Activated CD4-positive, alpha-beta T cell treated with anti-CD3 and anti-CD28 coated beads, Interleukin-2, Interleukin-6, amounts not matched to agents 100 ng/mL and 50 ng/mL, durations not matched to agents 16 hours and 8 hours (primary cell): ENCODE measurements around the gene MT1M.
"Not testable (repeated sequence)": the region's sequence is repeated elsewhere in the genome, so short reads cannot be mapped to it uniquely, and the experiment has no call there.

Source experiments
- DNase-seq: peaks from one replicate; pipeline ENCODE4 v3.0.0-alpha.2; 2020

The MT1M gene

DNA sequence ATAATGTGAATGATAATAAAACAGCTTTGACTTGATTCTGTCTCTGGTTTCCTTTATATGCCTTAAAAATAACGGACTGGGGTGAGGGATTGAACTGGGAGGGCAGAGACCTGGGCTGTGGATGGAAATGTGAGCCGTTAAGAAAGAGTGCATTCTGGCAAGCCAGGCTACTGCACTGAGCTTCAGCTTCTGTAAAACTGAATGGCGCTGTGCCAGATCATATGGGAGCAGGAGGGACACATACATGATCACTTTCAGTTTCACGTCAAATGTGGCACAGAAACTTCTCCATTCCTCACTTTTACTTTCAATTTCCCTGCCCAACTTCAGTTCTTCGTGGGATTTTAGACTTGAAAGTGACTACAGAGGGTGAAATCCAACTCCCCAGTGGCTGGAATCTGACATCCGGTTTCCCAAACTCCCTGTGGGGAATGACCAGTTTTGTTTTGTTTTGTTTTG is 23.0 kb upstream of the MT1M start:
- DNase-seq = peak; percentile 87

DNA sequence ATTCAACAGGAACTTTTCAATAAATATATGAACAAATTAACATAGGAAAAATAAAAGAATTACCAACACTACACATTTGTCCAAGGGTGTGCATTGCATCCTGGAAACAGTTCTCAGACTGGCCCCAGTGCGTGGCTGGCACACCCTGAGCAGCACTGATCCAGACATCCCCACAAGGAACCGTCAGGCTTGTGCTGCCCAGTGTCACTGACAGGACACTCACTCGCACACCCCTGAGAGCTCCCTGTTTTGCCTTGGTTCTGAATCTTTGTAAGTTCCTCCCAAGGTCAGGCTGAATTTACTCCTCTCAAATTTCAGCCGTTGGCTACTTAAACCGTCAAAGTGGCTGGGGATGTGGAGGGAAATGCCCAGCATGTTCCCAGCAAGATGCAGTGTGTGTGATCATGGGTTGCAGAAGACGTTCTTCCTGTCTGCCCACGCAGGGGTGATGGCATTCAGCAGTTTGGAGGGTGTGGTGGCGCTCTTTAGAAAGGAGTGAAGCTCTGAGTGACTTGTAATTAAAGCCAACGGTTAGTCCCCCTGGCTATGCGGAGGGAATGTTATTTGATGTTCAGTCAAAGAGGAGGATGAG is 22.3 kb upstream of the MT1M start:
- peak; percentile 80 for DNase-seq

DNA sequence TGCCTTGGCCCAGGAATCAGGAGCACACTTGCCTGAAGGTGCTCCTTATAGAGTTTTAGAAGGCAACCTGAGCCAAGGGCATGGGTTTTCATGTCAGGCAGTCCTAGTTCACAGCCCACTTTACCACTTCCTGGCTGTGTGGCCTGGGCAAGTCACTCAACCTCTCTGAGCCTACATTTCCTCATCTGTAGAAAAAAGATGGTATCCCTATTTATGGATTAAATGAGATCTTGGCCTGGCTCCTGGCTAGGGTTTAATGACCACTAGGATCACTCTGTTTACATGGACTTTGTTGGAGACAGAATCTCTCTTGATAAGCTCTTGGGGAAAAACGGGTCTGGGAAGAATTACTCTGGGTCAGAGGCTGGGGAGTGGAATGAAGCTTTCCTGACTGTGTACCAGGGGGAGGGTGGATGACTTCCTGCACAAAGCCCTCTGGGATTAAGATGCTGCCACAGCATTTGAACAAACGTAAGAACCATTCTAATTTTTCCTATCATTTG is 21.8 kb upstream of the MT1M start:
- peak; percentile 63 for DNase-seq

DNA sequence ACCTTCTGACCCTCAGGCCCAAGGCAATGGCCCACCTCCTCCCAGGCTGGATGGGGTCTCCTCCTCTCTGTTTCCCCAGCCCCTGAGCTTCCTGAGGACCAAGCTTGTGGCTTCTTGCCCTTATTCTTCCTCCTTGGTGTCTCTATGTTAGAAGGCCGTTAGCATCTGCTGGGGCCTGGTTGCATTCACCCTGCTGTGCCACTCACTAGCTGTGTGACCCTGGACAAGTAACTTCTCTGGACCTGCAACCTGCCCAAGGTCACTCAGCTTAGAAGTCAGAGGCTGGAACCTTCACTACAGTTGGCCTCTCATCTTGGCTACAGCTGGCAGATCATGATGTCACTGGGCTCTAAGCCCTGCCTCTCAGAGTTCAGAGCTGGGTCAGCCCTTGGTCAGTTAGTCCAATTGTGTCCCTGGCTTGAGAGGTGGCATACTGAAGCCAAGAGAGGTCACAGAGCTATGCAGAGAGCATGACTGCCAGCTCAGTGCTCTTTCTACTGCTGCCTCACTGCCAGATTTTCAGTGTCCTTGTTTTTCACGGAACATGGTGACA is 21.1 kb upstream of the MT1M start:
- DNase-seq = no peak

DNA sequence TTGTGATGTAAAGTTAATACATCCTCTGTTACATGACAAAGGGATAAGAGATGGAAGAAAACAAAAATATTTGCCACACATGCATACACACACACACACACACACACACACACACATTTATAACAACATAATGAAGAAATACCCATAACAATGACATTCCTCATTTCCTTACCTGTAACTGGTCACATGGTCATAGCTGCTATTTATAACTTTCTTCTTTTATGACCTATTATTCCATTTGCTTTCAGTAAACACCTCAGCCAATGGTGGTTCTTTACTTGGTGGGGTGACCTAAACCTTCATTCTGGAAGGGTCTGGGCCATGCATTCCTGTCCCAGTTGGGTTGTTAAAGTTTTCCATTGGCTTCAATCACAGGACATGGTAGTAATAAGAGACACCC is 18.8 kb upstream of the MT1M start:
- no peak for DNase-seq

DNA sequence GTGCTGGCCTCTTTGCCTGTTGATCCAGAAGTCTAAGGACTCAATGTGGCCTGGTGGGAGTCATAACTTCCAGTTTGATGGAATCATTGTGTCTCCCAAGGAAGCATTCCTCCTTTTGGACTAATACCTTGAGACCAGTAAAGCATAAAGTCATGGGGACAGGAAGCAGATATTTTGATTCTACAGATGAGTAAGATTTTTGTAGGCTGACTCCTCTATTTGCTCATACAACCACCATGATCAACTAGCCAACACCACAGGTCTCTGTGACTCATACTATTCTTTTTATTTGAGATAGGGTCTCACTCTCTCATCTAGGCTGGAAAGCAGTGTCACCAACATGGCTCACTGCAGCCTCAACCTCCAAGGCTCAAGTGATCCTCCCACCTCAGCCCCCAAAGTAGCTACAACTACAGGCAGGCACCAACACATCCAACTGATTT is 17.9 kb upstream of the MT1M start:
- peak; percentile 80 for DNase-seq

DNA sequence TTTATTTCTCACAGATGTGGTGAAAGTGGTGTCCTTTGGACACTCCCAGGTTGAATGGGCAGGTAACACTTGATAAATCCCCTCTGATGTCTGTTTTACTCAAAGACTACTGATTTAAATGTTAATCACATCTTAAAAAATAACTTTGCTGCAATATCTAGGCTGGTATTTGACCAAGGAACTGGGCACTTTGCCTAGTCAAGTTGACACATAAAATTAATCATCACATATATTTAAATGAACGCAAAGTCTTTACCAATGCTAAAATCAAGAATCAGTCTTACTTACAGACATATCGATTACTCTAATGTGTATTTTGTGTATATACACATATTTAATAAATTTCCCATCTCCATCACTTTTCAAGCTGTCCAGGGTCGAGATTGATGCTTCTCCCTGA is 17.1 kb upstream of the MT1M start:
- DNase-seq = no peak

DNA sequence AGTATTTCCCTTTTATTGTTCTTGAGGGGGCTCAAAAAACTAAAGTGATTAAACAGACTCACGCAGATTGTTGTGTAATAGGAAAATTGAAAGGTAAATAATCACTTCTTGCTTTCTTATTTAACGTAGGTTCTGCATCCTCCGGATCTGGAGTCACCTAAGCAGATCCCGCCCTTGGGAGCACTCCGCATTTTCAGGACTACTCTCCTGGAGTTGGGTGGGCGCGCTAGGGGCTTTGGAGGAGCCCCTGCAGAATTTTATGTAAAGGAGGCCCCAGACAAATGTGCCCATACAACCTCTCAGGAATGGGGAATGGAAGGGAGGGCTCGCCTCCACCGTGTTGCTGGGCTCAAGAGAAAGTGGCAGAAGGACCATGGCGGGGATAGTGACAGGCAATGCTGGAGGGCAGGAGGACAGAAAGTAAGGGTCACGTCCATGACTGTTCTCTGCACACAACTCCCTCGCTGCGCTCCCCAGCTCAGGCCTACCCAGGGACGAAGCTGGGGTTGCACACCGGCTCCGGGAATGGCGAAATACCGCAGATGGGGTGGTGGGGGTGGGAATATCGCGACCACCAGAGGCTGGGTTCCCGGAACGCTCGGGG is 15.7 kb upstream of the MT1M start:
- DNase-seq = no peak

DNA sequence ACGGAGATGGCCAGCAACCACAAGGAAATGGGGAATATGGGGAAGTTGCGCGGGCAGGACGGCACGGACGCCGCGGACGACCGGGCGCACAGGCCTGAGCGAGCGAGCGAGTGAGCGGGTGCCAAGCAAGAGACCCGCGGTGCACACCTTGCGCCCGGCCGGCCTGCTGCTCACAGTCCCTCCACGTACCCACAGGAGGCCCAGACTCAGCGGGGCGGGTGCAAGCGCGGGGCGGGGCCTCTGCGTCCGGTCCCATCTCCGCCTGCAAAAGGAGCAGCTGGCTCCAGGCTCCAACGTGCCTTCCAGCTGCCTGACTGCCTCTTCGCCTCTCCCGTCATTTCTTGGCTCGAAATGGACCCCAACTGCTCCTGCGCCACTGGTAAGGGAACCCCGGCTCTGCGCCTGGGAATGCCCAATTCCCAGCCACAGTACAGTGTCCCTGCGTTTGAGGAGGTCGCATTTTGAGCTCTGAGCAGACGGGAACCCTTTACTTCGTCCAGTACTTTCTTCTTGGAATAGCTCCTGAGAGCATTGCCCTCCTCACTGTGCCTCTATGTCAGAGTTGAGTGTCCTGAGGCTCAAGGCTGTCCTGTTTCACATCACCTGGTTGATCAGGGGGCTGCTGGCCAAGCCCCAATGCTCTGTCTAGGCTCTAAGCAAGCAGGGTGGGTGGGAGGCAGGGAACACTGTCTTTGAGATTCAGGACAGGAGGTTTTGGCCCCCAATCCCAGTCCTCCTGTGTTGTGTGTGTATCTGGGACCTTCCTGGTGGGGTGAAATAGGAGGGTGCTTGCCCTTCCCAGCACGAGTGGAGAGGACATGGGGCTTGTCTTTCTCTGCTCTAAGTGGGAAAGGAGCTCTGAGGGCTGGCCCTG is 15.0 kb upstream of the MT1M start:
- DNase-seq = peak; percentile 73

DNA sequence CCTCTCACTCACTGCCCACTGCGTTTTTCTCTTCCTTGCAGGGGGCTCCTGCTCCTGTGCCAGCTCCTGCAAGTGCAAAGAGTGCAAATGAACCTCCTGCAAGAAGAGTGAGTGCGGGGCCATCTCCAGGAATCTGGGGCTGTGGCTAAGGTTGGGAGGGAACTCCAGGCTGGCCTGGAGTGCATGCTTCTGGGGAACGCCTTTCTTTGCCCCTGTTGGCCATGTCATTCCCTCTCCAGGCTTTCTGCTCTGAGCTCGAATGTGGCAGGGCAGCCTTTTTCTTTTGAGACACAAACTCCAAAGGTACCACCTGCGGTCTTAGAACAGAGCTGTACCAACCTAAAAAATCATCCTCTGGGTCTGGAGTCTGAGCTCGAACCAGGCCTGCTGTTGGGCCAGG is 14.3 kb upstream of the MT1M start:
- no peak for DNase-seq

DNA sequence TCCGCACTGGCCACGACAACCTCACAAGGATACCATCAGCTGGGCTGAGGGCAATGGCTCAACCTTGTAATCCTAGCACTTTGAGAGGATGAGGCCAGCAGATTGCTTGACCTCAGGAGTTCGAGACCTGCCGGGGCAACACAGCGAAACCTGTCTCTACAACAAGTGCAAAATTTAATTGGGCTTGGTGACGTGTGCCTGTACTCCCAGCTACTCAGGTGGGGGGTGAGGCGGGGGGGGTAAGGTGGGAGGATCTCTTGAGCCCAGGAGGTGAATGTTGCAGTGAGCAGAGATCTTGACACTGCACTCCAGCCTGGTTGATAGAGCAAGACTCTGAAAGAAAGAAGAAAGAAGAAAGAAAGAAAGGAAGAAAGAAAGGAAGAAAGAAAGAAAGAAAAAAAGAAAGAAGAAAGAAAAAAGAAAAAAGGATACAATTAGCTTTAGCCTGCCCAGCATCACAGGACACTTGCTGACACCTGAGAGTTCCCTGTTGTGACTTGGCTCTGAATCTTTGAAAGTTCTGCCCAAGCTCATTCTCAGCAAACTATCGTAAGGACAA is 12.0 kb upstream of the MT1M start:
- no peak for DNase-seq

DNA sequence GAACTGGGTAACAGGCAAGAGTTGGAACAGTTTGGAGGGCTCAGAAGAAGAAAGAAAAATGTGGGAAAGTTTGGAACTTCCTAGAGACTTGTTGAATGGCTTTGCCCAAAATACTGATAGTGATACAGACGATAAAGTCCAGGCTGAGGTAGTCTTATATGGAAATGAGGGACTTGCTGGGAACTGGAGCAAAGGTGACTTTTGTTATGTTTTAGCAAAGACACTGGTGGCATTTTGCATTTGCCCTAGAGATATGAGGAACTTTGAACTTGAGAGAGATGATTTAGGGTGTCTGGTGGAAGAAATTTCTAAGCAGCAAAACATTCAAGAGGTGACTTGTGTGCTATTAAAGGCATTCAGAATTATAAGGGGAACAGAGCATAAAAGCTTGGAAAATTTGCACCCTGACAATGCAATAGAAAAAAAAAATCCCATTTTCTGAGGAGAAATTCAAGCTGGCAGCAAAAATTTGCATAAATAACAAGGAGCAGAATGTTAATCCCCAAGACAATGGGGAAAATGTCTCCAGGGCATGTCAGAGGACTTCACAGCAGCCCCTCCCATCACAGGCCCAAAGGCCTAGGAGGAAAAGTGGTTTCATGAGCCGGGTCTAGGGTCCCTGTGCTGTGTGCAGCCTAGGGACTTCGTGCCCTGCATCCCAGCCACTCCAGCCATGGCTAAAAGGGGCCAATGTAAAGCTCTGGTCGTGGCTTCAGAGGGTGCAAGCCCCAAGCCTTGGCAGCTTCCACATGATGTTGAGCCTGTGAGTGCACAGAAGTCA is 10.6 kb upstream of the MT1M start:
- DNase-seq = not testable (repeated sequence)

DNA sequence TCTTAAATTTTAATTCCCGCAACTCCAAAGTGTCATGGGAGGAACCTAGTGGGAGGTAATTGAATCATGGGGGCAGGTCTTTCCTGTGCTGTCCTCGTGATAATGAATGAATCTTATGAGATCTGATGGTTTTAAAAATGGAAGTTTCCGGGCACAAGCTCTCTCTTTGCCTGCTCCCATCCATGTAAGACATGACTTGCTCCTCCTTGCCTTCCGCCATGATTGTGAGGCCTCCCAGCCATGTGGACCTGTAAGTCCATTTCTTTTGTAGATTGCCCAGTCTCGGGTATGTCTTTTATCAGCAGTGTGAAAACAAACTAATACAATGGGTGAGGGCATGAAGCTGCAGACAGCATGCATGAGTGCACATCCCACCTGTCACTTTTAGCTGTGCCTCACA is 9.3 kb upstream of the MT1M start:
- not testable (repeated sequence) for DNase-seq

DNA sequence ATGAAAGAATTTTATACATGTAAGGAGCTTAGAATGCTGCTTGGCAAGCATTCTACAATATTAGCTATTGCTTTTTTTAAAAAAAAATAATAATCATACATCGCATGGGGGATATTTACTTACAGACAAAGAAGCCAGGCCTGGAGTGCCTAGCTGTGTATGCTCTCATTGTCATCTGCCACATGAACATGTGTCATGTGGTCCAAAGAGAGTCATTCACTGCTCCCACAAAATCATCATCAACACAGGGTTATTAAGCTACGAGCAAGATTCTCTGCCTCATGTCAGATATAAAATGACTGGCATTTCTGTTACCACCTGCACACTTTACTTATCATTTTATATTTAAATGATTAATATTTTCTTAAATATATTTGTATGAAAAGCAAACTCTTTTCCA is 8.8 kb upstream of the MT1M start:
- no peak for DNase-seq

DNA sequence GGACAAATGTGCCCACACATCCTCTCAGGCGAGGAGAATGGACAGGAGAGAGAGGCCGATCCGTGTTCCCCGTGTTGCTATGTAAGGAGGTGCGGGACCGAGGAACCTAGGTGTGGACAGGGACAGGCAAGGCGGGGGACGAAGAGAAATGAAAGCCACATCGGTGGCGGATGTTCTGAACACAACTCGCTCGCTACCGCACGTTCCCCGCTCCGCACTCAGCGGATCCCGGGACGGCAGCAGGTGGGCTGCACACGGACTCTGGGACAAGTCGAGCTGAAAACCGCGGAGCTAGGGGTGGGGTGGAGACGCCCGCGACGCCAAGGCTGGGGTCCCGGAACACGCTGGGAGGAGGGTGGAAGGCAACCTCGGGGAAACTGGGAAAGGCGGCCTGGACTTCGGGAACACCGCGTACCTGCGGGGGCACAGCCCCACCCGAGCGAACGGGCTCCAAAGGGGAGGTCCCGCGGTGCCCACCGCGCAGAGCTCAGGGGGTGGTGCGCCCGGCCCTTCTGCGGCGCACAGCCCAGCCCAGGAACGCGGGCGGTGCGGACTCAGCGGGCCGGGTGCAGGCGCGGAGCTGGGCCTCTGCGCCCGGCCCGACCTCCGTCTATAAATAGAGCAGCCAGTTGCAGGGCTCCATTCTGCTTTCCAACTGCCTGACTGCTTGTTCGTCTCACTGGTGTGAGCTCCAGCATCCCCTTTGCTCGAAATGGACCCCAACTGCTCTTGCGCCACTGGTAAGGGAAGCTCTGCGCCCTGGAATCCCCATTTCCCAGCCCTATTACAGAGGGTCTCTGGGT is 7.1 kb upstream of the MT1M start, which contains the start of gene MT1E:
MT1E (plus strand) TSS at position 642 of the 803 bp plus-strand sequence; CDS start at position 713, 71 bp downstream.
- peak; percentile 72 for DNase-seq

DNA sequence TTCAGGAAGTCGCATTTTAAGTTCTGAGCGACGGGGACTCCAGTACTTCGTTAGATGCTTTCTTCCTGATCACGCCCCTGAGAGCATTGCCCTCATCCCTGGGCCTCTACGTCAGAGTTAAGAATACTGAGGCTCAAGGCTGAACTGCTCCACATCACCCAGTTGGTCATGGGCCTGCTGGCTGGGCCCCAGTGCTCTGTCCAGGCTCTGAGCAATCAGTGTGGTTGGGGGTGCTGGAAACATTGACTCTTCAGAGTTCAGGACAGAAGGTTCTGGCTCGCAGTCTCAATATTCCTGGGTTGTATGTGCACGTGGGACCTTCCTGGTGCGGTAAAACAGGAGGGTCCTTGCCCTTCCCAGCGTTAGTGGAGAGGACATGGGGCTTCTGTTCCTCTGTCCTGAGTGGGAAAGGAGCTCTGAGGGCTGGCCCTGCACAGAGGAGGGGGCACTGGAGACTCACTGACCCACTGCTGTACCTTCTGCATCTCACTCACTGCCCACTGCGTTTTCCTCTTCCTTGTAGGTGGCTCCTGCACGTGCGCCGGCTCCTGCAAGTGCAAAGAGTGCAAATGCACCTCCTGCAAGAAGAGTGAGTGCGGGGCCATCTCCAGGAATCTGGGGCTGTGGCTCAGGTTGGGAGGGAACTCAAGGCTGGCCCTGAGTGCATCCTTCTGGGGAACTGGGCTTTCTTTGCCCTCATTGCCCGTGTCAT is 6.4 kb upstream of the MT1M start:
- no peak for DNase-seq

DNA sequence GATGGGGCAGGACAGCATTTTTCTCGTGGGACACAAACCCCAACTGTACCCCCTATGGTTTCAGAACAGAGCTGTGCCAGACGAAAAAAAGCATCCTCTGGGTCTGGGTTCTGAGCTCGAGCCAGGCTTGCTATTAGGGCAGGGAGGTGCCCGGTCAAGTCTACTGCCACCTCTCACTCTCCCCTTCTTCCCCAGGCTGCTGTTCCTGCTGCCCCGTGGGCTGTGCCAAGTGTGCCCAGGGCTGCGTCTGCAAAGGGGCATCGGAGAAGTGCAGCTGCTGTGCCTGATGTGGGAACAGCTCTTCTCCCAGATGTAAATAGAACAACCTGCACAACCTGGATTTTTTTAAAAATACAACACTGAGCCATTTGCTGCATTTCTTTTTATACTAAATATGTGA is 5.8 kb upstream of the MT1M start:
- DNase-seq = no peak

DNA sequence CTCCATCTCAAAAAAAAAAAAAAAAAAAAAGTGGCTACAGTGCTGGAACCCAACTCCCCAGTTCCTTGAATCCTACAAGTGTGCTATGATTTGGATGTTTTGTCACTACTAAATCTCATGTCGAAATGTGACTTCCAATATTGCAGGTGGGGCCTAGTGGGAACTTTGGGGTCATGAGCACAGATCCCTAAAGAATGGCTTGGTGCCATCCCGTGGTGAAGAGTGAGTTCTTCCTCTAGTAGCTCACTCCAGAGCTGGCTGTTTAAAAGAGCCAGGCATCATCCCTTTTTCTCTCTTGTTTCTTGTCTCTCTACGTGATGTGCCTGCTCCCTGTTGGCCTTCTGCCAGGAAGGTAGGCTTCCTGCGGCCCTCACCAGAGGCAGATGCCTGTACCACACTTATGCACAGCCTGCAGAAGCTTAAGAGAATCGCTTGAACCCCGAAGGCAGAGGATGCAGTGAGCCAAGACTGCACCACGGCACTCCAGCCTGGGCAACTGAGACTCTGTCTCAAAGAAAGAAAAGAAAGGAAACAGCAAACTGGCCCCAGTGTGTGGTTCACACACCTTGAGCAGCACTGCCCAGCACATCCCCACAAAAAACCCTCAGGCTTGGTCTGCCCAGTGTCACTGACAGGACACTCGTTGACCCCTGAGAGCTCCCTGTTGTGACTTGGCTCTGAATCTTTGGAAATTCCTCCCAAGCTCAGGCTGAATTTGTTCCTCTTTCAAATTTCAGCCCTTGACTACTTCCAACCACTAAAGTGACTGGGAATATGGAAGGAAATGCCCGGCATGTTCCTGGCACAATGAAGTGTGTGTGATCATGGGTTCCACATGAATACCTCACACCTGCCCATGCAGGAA is 3.7 kb upstream of the MT1M start:
- no peak for DNase-seq

DNA sequence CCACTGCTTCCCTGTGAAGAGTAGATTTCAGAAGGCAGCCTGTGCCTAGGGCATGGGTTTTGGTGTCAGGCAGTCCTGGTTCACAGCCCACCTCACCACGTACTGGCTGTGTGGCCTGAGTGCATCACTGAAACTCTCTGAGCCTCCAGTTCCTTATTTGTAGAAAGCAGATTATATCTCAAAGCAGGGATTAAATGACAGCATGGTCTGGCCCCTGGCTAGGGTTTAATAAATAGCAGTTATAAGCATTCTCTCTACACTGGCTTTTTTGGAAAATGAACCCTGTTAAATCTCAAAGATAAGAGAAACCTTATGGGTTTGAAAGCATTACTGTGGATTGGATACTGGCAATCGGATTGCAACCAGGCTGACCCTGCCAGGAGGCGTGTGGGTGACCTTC is 2.9 kb upstream of the MT1M start:
- no peak for DNase-seq

DNA sequence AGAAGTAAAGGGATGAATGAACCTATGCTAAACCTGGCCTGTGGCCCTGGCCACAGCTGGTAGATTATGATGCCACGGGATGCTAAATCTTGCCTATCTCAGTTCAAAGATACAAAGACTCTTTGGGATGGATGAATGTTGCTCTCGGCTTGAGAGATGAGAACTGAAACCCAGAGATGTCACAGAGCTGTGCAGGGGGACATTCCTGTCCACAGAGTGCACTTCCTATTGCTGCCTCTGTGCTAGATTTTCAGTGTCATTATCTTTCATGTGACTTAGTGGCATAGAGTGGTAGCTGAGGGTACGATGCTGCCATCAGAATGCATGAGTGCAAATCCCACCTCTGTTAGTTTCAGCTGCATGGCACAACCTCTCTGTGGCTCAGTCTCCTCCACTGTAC is 2.3 kb upstream of the MT1M start:
- no peak for DNase-seq
